ENCODE measurements around the gene FRMD8.

Gene FRMD8

DNA sequence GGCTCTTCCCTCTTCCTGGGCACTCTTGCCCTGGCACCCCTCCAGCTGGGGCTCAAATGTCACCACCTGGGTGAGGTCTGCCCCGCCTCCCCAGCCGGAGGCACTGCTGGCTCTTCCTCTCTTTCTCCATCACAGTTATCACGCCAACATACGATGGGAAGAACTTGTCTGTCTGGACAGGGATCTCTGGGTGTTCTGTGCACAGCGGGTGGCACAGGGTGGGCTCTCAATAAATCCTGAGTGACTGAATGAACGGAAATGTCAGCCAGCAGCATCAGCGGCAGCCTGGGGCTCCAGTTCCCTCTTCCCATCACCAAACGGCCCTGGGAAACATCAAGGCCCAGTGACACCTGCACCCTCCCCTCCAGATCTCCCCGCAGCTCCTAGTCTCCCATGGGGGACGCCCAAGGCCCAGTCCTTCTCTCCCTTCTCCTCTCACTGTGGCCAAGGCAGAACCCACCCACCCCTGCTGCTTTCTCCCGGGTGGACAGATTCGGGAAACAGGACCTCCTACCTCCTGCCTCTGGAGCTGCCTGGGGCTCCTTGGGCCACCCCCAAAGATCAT, 3.6 kb upstream of the FRMD8 start:
- no peak for DNase-seq (ENCODE audit: low read depth, low spot score)
- no peaks in the 10 kb centered on the region for H3K9me3 ChIP-seq (ENCODE audit: control insufficient read depth, insufficient read depth, low read length)
- H3K27me3 ChIP-seq (ENCODE audit: control insufficient read depth, insufficient read depth, low read length): no peaks in the 10 kb centered on the region
- H3K4me1 ChIP-seq (ENCODE audit: control insufficient read depth, insufficient read depth, low read length): peaks cover 5% of the 10 kb centered on the region; the same call in 1 of the 2 replicates
- H3K36me3 ChIP-seq (ENCODE audit: control insufficient read depth, insufficient read depth, low read length): no peaks in the 10 kb centered on the region
- WGBS (ENCODE audit: insufficient coverage, insufficient read length): no CpG with 5 or more reads among the region's 12 CpGs
- no peak overlapping the region for H3K27ac ChIP-seq (ENCODE audit: low read length)
- H3K4me3 ChIP-seq (ENCODE audit: low read length): no peak overlapping the region

DNA sequence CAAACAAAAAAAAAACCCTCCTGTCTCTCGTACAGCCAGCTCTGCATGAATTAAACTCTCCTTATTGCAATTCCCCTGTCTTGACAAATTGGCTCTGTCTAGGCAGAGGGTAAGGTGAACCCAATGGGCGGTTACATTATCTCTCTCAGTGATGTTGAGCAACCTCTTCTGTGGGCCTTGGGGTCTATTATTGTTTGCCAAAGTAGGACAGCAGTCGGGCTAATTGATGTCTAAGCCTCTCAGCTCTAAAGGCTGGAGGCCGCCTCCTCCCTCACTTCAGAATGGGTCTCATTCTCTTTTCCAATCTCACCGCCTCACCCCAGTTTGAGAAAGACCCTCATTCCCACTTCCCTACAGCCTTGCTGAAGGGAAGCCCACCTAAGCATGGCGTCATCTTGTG, 2.7 kb upstream of the FRMD8 start:
- Histone ChIP-seq H3K4me1 (ENCODE audit: control insufficient read depth, insufficient read depth, low read length) (peaks cover 5% of the 10 kb centered on the region), H3K27ac (ENCODE audit: low read length) (no peak overlapping the region), H3K36me3 (ENCODE audit: control insufficient read depth, insufficient read depth, low read length) (no peaks in the 10 kb centered on the region), H3K9me3 (ENCODE audit: control insufficient read depth, insufficient read depth, low read length) (no peaks in the 10 kb centered on the region), H3K4me3 (ENCODE audit: low read length) (no peak overlapping the region), H3K27me3 (ENCODE audit: control insufficient read depth, insufficient read depth, low read length) (no peaks in the 10 kb centered on the region)
- no CpG with 5 or more reads among the region's 6 CpGs for WGBS (ENCODE audit: insufficient coverage, insufficient read length)
- DNase-seq (ENCODE audit: low read depth, low spot score): no peak

DNA sequence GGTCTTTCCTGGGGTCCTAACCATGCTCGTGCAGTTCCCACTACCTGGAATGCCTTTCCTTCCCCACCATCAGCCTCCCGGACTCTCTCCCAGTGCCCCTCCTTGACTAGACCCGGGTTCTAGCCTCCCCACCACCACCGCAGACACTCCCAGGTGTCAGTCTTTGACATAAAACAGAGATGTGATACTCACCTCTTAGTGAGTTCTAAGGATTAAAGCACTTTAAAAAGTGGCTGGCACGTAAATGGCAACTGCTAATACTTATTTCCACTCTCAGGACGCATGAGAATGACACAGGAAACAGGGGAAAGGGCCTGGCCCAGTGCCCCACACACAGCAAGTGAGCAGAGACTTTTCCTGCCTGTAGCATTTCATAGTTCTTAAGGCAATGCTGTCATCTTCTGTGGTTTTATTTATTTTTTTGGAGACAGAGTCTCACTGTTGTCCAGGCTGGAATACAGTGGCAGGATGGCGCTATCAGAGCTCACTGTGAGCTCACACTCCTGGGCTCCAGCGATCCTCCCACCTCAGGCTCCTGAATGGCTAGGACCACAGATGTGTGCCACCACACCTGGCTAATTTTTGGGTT, 2.0 kb upstream of the FRMD8 start:
- no peak for DNase-seq (ENCODE audit: low read depth, low spot score)
- Histone ChIP-seq H3K4me1 (ENCODE audit: control insufficient read depth, insufficient read depth, low read length) (peaks cover 5% of the 10 kb centered on the region), H3K4me3 (ENCODE audit: low read length) (no peak overlapping the region), H3K9me3 (ENCODE audit: control insufficient read depth, insufficient read depth, low read length) (no peaks in the 10 kb centered on the region), H3K27ac (ENCODE audit: low read length) (no peak overlapping the region), H3K27me3 (ENCODE audit: control insufficient read depth, insufficient read depth, low read length) (no peaks in the 10 kb centered on the region), H3K36me3 (ENCODE audit: control insufficient read depth, insufficient read depth, low read length) (no peaks in the 10 kb centered on the region)
- no CpG with 5 or more reads among the region's 8 CpGs for WGBS (ENCODE audit: insufficient coverage, insufficient read length)

DNA sequence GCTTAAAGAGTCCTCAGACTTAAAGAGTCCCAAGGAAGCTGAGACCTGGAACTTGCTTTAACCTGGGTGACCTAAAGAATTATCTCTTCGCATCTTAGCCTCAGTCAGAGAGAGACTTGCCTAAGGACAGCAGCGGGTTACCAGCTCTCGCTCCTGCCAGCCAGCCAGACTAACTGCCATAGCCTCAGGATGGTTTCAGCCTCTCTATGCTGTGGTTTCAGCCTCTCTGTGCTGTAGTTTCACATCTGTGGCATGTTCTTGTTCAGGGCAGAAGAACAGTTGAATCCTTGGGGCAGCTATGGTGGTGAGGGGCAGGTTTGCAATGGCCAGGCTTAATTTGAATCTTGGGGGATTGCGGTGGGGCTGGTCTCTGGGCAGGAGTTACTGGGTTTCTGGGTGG, 2.3 kb downstream of the FRMD8 start:
- Histone ChIP-seq H3K27ac (ENCODE audit: low read length) (no peak overlapping the region), H3K36me3 (ENCODE audit: control insufficient read depth, insufficient read depth, low read length) (no peaks in the 10 kb centered on the region), H3K4me1 (ENCODE audit: control insufficient read depth, insufficient read depth, low read length) (peaks cover 9% of the 10 kb centered on the region), H3K9me3 (ENCODE audit: control insufficient read depth, insufficient read depth, low read length) (no peaks in the 10 kb centered on the region), H3K4me3 (ENCODE audit: low read length) (no peak overlapping the region), H3K27me3 (ENCODE audit: control insufficient read depth, insufficient read depth, low read length) (no peaks in the 10 kb centered on the region)
- no peak for DNase-seq (ENCODE audit: low read depth, low spot score)
- WGBS (ENCODE audit: insufficient coverage, insufficient read length): no CpG with 5 or more reads among the region's 4 CpGs

- DNase-seq (ENCODE audit: low read depth, low spot score): no peak
- Histone ChIP-seq H3K36me3 (ENCODE audit: control insufficient read depth, insufficient read depth, low read length) (no peaks in the 10 kb centered on the region), H3K4me3 (ENCODE audit: low read length) (no peak overlapping the region), H3K27me3 (ENCODE audit: control insufficient read depth, insufficient read depth, low read length) (no peaks in the 10 kb centered on the region), H3K9me3 (ENCODE audit: control insufficient read depth, insufficient read depth, low read length) (no peaks in the 10 kb centered on the region), H3K27ac (ENCODE audit: low read length) (no peak overlapping the region), H3K4me1 (ENCODE audit: control insufficient read depth, insufficient read depth, low read length) (peaks cover 9% of the 10 kb centered on the region)
- WGBS (ENCODE audit: insufficient coverage, insufficient read length): no CpG with 5 or more reads among the region's 20 CpGs
Observed at GRCh38 chr11:65389294-65389980, 3.0 kb downstream of the FRMD8 start.

- Histone ChIP-seq H3K9me3 (ENCODE audit: control insufficient read depth, insufficient read depth, low read length) (no peaks in the 10 kb centered on the region), H3K27me3 (ENCODE audit: control insufficient read depth, insufficient read depth, low read length) (no peaks in the 10 kb centered on the region), H3K36me3 (ENCODE audit: control insufficient read depth, insufficient read depth, low read length) (no peaks in the 10 kb centered on the region), H3K4me1 (ENCODE audit: control insufficient read depth, insufficient read depth, low read length) (peaks cover 9% of the 10 kb centered on the region), H3K4me3 (ENCODE audit: low read length) (no peak overlapping the region), H3K27ac (ENCODE audit: low read length) (no peak overlapping the region)
- no CpG with 5 or more reads among the region's 21 CpGs for WGBS (ENCODE audit: insufficient coverage, insufficient read length)
- DNase-seq (ENCODE audit: low read depth, low spot score): no peak
Observed at GRCh38 chr11:65390099-65390941, 3.9 kb downstream of the FRMD8 start.

DNA sequence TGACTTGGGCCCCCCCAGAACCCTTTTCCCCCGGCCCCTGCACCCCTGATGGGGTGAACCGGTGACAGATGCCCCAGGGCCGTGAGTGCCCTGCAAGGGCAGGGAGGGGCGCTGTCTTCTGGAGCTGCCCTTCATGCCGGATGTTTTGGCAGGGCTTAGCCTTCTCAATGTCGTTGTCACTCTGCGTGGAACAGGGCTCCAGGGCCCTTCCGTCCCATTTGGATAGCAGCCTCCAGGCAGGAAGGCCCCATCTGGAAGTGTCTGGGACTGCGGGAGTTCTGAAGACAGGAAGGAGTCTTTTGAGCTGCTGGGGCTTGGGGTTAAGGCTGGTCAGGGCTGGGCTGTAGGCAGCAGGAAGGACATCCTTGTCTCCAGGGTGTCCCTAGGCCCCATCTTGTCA, 4.6 kb downstream of the FRMD8 start:
- H3K4me1 ChIP-seq (ENCODE audit: control insufficient read depth, insufficient read depth, low read length): peaks cover 9% of the 10 kb centered on the region
- H3K27me3 ChIP-seq (ENCODE audit: control insufficient read depth, insufficient read depth, low read length): no peaks in the 10 kb centered on the region
- H3K36me3 ChIP-seq (ENCODE audit: control insufficient read depth, insufficient read depth, low read length): no peaks in the 10 kb centered on the region
- H3K4me3 ChIP-seq (ENCODE audit: low read length): no peak overlapping the region
- no CpG with 5 or more reads among the region's 9 CpGs for WGBS (ENCODE audit: insufficient coverage, insufficient read length)
- no peak for DNase-seq (ENCODE audit: low read depth, low spot score)
- no peaks in the 10 kb centered on the region for H3K9me3 ChIP-seq (ENCODE audit: control insufficient read depth, insufficient read depth, low read length)
- H3K27ac ChIP-seq (ENCODE audit: low read length): no peak overlapping the region

GRCh38 chr11:65392186-65392829, 5.9 kb downstream of the FRMD8 start:
- Histone ChIP-seq H3K36me3 (ENCODE audit: control insufficient read depth, insufficient read depth, low read length) (peaks cover 3% of the 10 kb centered on the region; the same call in 1 of the 2 replicates), H3K9me3 (ENCODE audit: control insufficient read depth, insufficient read depth, low read length) (no peaks in the 10 kb centered on the region), H3K4me3 (ENCODE audit: low read length) (no peak overlapping the region), H3K4me1 (ENCODE audit: control insufficient read depth, insufficient read depth, low read length) (peaks cover 9% of the 10 kb centered on the region), H3K27me3 (ENCODE audit: control insufficient read depth, insufficient read depth, low read length) (no peaks in the 10 kb centered on the region), H3K27ac (ENCODE audit: low read length) (no peak overlapping the region)
- DNase-seq (ENCODE audit: low read depth, low spot score): no peak
- WGBS (ENCODE audit: insufficient coverage, insufficient read length): no CpG with 5 or more reads among the region's 13 CpGs

GRCh38 chr11:65392899-65393298, 6.5 kb downstream of the FRMD8 start:
- peaks cover 4% of the 10 kb centered on the region; the same call in 1 of the 2 replicates for H3K36me3 ChIP-seq (ENCODE audit: control insufficient read depth, insufficient read depth, low read length)
- H3K4me3 ChIP-seq (ENCODE audit: low read length): no peak overlapping the region
- peaks cover 9% of the 10 kb centered on the region for H3K4me1 ChIP-seq (ENCODE audit: control insufficient read depth, insufficient read depth, low read length)
- no CpG with 5 or more reads among the region's 5 CpGs for WGBS (ENCODE audit: insufficient coverage, insufficient read length)
- no peaks in the 10 kb centered on the region for H3K27me3 ChIP-seq (ENCODE audit: control insufficient read depth, insufficient read depth, low read length)
- H3K9me3 ChIP-seq (ENCODE audit: control insufficient read depth, insufficient read depth, low read length): no peaks in the 10 kb centered on the region
- no peak for DNase-seq (ENCODE audit: low read depth, low spot score)
- no peak overlapping the region for H3K27ac ChIP-seq (ENCODE audit: low read length)

DNA sequence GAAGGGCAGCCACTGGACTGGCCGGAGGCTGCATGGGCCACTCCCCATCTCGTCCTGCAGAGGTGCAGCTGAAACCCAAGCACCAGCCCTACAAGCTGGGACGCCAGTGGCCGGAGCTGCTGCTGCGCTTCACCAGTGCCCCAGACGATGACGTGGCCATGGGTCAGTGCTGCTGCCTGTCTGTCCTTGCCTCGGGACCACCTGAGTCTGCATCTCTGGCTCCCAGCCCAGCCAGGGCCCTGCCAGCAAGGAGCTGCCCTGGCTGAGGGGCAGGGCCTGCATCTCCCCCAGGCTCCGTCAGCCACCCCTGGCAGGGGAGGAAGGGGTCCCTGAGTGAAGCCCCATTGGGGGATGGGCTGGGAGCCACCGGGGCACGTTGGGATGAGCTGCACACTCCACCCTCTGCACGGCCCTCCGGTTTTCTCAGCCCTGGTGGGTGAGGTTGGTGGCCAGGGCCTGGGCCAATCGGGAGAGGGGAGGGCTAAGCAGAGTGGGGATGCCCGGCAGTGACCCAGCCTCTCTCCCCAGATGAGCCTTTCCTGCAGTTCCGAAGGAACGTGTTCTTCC, 7.2 kb downstream of the FRMD8 start:
- no peak for DNase-seq (ENCODE audit: low read depth, low spot score)

More for the DNA sequence above, 7.2 kb downstream of the FRMD8 start:
- Histone ChIP-seq H3K27ac (ENCODE audit: low read length) (no peak overlapping the region), H3K4me3 (ENCODE audit: low read length) (no peak overlapping the region), H3K4me1 (ENCODE audit: control insufficient read depth, insufficient read depth, low read length) (peaks cover 9% of the 10 kb centered on the region), H3K27me3 (ENCODE audit: control insufficient read depth, insufficient read depth, low read length) (no peaks in the 10 kb centered on the region), H3K9me3 (ENCODE audit: control insufficient read depth, insufficient read depth, low read length) (no peaks in the 10 kb centered on the region), H3K36me3 (ENCODE audit: control insufficient read depth, insufficient read depth, low read length) (peaks cover 4% of the 10 kb centered on the region; the same call in 1 of the 2 replicates)
- no CpG with 5 or more reads among the region's 17 CpGs for WGBS (ENCODE audit: insufficient coverage, insufficient read length)
